ENCODE results near the gene ASAP2. TPM values are rescaled to one million over a fixed set of nuclear protein-coding genes. Genes with fewer than 3 reads are reported as not detected.

ASAP2 gene
- total RNA-seq, 1 experiment from 2014 or later = 12.6 TPM

DNA sequence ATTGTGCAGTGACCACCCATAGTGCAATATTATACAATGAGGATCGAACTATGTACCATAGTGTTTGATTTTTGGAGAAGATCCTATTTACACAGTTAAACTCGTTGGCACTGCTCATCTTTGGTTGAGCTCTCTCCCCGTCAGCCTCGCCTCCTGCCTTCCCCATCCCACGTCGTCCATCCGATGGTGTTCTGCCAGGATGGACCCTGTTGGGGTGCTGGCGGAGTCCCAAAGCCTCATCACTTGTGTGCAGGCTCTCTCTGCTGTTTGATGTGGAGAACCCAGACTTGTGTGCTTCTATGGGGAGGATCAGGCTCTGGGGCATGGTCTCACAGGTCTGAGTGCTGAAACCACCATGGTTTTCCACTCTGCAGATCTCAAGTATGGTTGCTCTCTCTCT, 131.3 kb downstream of the ASAP2 start:
- Histone ChIP-seq H2BK120ac (ENCODE audit: low read depth, low read length, poor library complexity, severe bottlenecking) (no peak overlapping the region), H2BK15ac (ENCODE audit: low read depth, low read length) (no peak overlapping the region), H3K23me2 (ENCODE audit: insufficient read length, low read depth, low read length, poor library complexity, severe bottlenecking) (no peaks in the 10 kb centered on the region), H2BK12ac (ENCODE audit: insufficient read length, low read depth, low read length) (no peak overlapping the region), H4K20me1 (ENCODE audit: control insufficient read depth, insufficient read depth, insufficient read length) (no peaks in the 10 kb centered on the region), H3K27me3 (ENCODE audit: insufficient read depth, low read length) (no peaks in the 10 kb centered on the region), H2BK5ac (ENCODE audit: insufficient read length, low read length) (no peak overlapping the region), H3K4me2 (ENCODE audit: insufficient read depth, insufficient read length, low read length) (no peak overlapping the region), H4K8ac (replicated peaks; ENCODE audit: insufficient read length, low read depth, low read length) (no peak overlapping the region), H4K5ac (ENCODE audit: insufficient read length, low read depth, low read length) (no peak overlapping the region), H3K18ac (ENCODE audit: insufficient read length, low read depth, low read length) (no peak overlapping the region), H3K4me1 (ENCODE audit: insufficient read depth, low read length) (no peaks in the 10 kb centered on the region), H3K9me3 (ENCODE audit: control insufficient read depth, low read depth, low read length) (no peaks in the 10 kb centered on the region), H3K9ac (ENCODE audit: extremely low read depth, insufficient read length, low read length) (no peak overlapping the region), H3K27ac (ENCODE audit: insufficient read length, low read depth, low read length) (no peak overlapping the region), H2AK5ac (ENCODE audit: insufficient read length, low read length) (no peak overlapping the region), H3K4ac (ENCODE audit: low read depth, low read length) (no peak overlapping the region), H3K56ac (ENCODE audit: insufficient read length, low read depth, low read length) (no peak overlapping the region), H3K79me2 (ENCODE audit: insufficient read depth, low read length) (no peaks in the 10 kb centered on the region), H2AFZ (ENCODE audit: low read length) (no peak overlapping the region), H3K14ac (ENCODE audit: insufficient read depth, low read length) (no peak overlapping the region), H3K79me1 (ENCODE audit: insufficient read depth, low read depth, low read length, poor library complexity, severe bottlenecking) (no peaks in the 10 kb centered on the region), H3T11ph (ENCODE audit: low read length) (no peak overlapping the region), H4K91ac (ENCODE audit: insufficient read length, low read depth, low read length) (no peak overlapping the region), H2BK20ac (ENCODE audit: low read depth, low read length, poor library complexity, severe bottlenecking) (no peak overlapping the region), H3K23ac (ENCODE audit: insufficient read length, low read depth, low read length) (no peak overlapping the region)
- no CpG with 5 or more reads among the region's 8 CpGs for WGBS (ENCODE audit: extremely low coverage, insufficient read length, low lambda C conversion rate)
- no peak overlapping the region for H3K4me3 Mint-ChIP-seq
- no peaks in the 10 kb centered on the region for H3K27me3 Mint-ChIP-seq (ENCODE audit: low read depth)
- no peak overlapping the region; a peak in 1 of 7 replicates for H3K27ac Mint-ChIP-seq
- H3K36me3 Mint-ChIP-seq (ENCODE audit: insufficient read depth in 1 of 3, low read depth in 3 of 3) = peaks cover 2 to 18% (median 3%) of the 10 kb centered on the region in 3 experiments; a peak in 6 of 7 replicates
- TF ChIP-seq CTCF (conservative IDR thresholded peaks at IDR 0.05) = no peak
- 0 out of 4 replicates have a peak, but pooled peaks cover 0 to 4% of the 10 kb centered on the region in 2 experiments for H3K4me1 Mint-ChIP-seq
- no peaks in the 10 kb centered on the region for H3K9me3 Mint-ChIP-seq
- no peak for DNase-seq

Data from H9 (cell line).